ENCODE data around the gene ARF5. TPM values are rescaled to one million over a fixed set of nuclear protein-coding genes. Genes with fewer than 3 reads are reported as not detected.

The ARF5 gene
- total RNA-seq, 4 donors from 2014 or later: 116 to 159 (median 124) TPM

GRCh38 chr7:127618775-127619174 is 30.6 kb downstream of the ARF5 start:
- ATAC-seq (ENCODE audit: low FRiP score) (no peak), DNase-seq (ENCODE audit: low spot score) (no peak)
- TF ChIP-seq, protein P1, sequence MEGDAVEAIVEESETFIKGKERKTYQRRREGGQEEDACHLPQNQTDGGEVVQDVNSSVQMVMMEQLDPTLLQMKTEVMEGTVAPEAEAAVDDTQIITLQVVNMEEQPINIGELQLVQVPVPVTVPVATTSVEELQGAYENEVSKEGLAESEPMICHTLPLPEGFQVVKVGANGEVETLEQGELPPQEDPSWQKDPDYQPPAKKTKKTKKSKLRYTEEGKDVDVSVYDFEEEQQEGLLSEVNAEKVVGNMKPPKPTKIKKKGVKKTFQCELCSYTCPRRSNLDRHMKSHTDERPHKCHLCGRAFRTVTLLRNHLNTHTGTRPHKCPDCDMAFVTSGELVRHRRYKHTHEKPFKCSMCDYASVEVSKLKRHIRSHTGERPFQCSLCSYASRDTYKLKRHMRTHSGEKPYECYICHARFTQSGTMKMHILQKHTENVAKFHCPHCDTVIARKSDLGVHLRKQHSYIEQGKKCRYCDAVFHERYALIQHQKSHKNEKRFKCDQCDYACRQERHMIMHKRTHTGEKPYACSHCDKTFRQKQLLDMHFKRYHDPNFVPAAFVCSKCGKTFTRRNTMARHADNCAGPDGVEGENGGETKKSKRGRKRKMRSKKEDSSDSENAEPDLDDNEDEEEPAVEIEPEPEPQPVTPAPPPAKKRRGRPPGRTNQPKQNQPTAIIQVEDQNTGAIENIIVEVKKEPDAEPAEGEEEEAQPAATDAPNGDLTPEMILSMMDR (IDR thresholded peaks at IDR 0.05): no peak

GRCh38 chr7:127619681-127620405 is 31.6 kb downstream of the ARF5 start:
- TF ChIP-seq, protein P1 (IDR thresholded peaks at IDR 0.05): no peak
- ATAC-seq (ENCODE audit: low FRiP score): no peak
- no peak for DNase-seq (ENCODE audit: low spot score)

GRCh38 chr7:127620406-127621233 is 32.4 kb downstream of the ARF5 start:
- TF ChIP-seq, protein P1 (IDR thresholded peaks at IDR 0.05): no peak
- ATAC-seq (ENCODE audit: low FRiP score): no peak
- no peak for DNase-seq (ENCODE audit: low spot score)

DNA sequence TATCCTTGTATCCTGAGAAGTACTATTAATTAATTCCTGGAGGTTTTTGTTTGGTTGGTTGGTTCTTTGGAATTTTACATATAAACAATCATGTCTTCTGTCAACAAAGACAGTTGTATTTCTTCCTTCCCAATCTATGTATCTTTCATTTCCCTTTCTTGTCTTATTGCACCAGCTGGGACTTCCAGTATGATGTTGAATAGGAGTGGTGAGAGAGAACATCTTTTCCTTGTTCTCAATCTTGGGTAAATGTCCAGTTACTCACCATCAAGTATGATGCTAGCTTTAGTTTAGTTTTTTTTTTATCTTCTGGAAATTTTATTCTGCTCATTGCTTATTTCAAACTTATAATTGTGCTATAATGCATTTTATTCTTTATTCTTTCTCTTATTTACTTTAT is 37.1 kb downstream of the ARF5 start:
- ATAC-seq (ENCODE audit: low FRiP score): no peak
- TF ChIP-seq, protein P1 (IDR thresholded peaks at IDR 0.05): no peak

DNA sequence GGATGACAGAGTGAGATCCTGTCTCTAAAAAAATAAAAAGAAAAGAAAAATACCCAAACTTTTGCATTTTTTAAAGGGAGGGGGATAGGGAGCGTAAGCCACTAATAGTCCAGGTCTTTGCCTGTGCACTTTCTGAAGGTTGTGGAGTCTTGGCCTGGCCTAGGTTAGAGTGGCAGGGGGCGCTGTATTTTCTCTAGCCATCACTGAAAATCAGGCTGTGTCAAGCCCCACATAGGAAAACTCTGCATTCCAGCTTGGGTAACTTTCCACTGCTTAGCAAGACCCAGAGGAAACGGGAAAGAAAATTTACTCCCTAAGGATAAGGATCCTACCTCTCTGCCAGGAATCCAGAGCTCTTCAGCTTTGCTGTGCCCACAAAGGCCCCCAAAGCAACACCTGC is 40.2 kb downstream of the ARF5 start:
- TF ChIP-seq, protein P1 (IDR thresholded peaks at IDR 0.05): no peak
- ATAC-seq (ENCODE audit: low FRiP score) (no peak), DNase-seq (ENCODE audit: low spot score) (no peak)

More for the DNA sequence above, 37.1 kb downstream of the ARF5 start:
- no peak for DNase-seq (ENCODE audit: low spot score)

DNA sequence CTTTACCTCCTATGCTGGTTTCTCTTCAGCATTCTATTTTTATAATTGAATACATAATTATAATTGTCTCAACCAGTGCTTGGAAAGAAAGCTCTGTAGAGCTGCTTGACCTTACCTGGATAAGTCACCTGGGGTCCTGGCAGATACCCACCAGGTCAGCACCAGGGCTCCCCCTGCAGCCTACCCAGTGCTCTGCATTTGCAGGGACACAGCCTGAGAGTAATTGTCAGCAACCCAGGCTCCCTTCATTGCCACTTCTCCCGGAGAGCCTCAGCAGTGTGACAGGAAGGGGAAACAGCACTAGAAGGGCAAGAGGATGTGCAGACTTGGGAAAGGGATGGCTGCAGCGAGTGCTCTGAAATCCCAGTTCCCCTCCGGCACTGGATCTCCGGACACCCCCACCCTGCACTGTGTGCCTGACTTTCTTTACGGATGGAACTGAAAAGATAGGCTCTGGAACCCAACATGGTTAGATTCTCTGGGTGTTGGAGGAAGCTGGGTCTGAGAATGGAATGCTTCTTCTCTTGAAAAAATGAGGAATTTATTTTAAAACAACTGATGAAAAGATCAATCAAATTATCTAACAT is 41.1 kb downstream of the ARF5 start:
- ATAC-seq (ENCODE audit: low FRiP score) (no peak), DNase-seq (ENCODE audit: low spot score) (no peak)
- TF ChIP-seq, protein P1 (IDR thresholded peaks at IDR 0.05): no peak

Measured in omental fat pad (tissue), 4 donors.